Kidney (tissue), 14 donors: ENCODE data around the gene CD226. TPM values are rescaled to one million over a fixed set of nuclear protein-coding genes. Genes with fewer than 3 reads are reported as not detected.

Experiments used
- DNase-seq, 5 donors: peaks; one replicate each; pipeline ENCODE4 v3.0.0-alpha.2; 2013 to 2020
- FAIRE-seq: peaks from 2 replicates; lab custom pipeline; 2012; peaks lifted over from hg19 to GRCh38; lab: Jason Lieb, UNC
- H3K27ac ChIP-seq, 2 donors: one replicate each; pipeline ENCODE4 v1.7.0; 2013; ENCODE audit warnings: low read depth in 2 of 2, low read length in 2 of 2, inconsistent platforms in 1 of 2
- H3K27me3 ChIP-seq: one replicate; pipeline ENCODE4 v1.7.1; 2013; ENCODE audit warnings: low read length, inconsistent platforms; ENCODE audit not compliant: control insufficient read depth, insufficient read depth
- H3K36me3 ChIP-seq, 3 donors: one replicate each; pipeline versions ENCODE4 v1.7.0 to v1.7.1; 2013; ENCODE audit warnings: low read length in 3 of 3, control low read depth in 1 of 3, inconsistent platforms in 1 of 3; ENCODE audit not compliant: insufficient read depth in 3 of 3, control insufficient read depth in 2 of 3
- H3K4me1 ChIP-seq, 3 donors: one replicate each; pipeline versions ENCODE4 v1.7.0 to v1.7.1; 2013; ENCODE audit warnings: low read length in 3 of 3, inconsistent platforms in 1 of 3, low read depth in 1 of 3; ENCODE audit not compliant: control insufficient read depth in 2 of 3, insufficient read depth in 2 of 3
- H3K4me3 ChIP-seq, 3 donors: one replicate each; pipeline versions ENCODE4 v1.7.0 to v1.8.1; 2013; ENCODE audit warnings: low read length in 3 of 3, control low read depth in 1 of 3, inconsistent platforms in 1 of 3
- H3K9ac ChIP-seq, 3 donors: one replicate each; pipeline versions ENCODE4 v1.7.0 to v1.7.1; 2013; ENCODE audit warnings: low read length in 3 of 3, control low read depth in 1 of 3, inconsistent platforms in 1 of 3
- H3K9me3 ChIP-seq, 3 donors: one replicate each; pipeline versions ENCODE4 v1.7.0 to v1.7.1; 2013; ENCODE audit warnings: low read length in 3 of 3, control low read depth in 1 of 3, inconsistent platforms in 1 of 3; ENCODE audit not compliant: control insufficient read depth in 2 of 3, insufficient read depth in 1 of 3
- intact Hi-C: fragments of 100-400 bp; cut with DNase I; formaldehyde crosslinking; loops from one replicate; pipeline ENCODE4 v1.11.1; 2022
- polyA plus RNA-seq: library from polyadenylated mRNA; stranded (reverse); fragments of 350-450 nt; fragmentation: Illumina TruSeq; extraction: RNeasy Lipid Tissue Mini Kit (QIAGEN cat#74804); gene quantifications from one replicate; pipeline ENCODE4 v1.2.3, GENCODE V29; 2014; ENCODE audit warnings: low read depth, low replicate concordance; ENCODE audit not compliant: insufficient read depth
- total RNA-seq: library from RNA; stranded (reverse); fragmentation: NEBNext Ultra II Directional; extraction: Animal tissue kit (Norgen Biotek cat#: 25700); gene quantifications from one replicate; pipeline ENCODE4 v1.2.1, GENCODE V29; 2021
- TF ChIP-seq, protein P1 (sequence below): IDR thresholded peaks from 3 replicates; pipeline ENCODE4 v1.5.1; 2012; ENCODE audit warnings: mild to moderate bottlenecking, moderate library complexity, borderline replicate concordance; ENCODE audit not compliant: insufficient read depth; ENCODE audit errors: extremely low read depth
- donor health status: control.
- donor health status: control.
- donor health status: control.
- donor health status: control.
- donor health status: control.
- donor health status: DM: yes; HTN: yes; CAD: no.
- donor health status: Normal renal cell carcinoma (clear cell type).

Gene CD226
- total and polyA plus RNA-seq, 2 donors from 2014 or later, result 0.28 to 5.0 TPM

DNA sequence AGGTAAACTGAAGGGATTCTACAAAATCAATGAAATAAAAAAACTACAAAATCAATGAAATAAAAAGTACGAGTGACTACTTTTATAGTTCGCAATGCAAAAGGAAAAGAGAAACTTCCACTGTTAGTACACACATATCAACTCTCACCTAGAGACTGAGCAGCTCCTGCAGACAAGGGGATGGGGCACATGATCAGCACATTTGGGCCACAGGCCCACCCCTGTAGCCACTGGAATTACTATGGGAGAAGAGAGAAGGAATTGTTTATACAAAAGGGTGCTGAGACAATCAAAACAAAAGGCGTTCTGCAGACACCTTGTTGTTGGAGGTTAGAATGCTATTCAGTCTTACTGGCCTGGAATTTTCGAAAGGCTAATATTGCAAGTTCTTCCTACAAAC, 34.7 kb upstream of the CD226 start:
- intact Hi-C loops, result no loop called here
- TF ChIP-seq, protein P1, sequence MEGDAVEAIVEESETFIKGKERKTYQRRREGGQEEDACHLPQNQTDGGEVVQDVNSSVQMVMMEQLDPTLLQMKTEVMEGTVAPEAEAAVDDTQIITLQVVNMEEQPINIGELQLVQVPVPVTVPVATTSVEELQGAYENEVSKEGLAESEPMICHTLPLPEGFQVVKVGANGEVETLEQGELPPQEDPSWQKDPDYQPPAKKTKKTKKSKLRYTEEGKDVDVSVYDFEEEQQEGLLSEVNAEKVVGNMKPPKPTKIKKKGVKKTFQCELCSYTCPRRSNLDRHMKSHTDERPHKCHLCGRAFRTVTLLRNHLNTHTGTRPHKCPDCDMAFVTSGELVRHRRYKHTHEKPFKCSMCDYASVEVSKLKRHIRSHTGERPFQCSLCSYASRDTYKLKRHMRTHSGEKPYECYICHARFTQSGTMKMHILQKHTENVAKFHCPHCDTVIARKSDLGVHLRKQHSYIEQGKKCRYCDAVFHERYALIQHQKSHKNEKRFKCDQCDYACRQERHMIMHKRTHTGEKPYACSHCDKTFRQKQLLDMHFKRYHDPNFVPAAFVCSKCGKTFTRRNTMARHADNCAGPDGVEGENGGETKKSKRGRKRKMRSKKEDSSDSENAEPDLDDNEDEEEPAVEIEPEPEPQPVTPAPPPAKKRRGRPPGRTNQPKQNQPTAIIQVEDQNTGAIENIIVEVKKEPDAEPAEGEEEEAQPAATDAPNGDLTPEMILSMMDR, result no peak
- no peak overlapping the region for H3K4me3 ChIP-seq
- DNase-seq (no peak), FAIRE-seq (no peak)
- H3K27me3 ChIP-seq, result no peaks in the 10 kb centered on the region
- peaks cover 0 to 6% (median 0%) of the 10 kb centered on the region in 3 donors for H3K9me3 ChIP-seq
- H3K9ac ChIP-seq, result no peak overlapping the region
- no peaks in the 10 kb centered on the region for H3K4me1 ChIP-seq
- no peak overlapping the region for H3K27ac ChIP-seq
- H3K36me3 ChIP-seq, result no peaks in the 10 kb centered on the region

DNA sequence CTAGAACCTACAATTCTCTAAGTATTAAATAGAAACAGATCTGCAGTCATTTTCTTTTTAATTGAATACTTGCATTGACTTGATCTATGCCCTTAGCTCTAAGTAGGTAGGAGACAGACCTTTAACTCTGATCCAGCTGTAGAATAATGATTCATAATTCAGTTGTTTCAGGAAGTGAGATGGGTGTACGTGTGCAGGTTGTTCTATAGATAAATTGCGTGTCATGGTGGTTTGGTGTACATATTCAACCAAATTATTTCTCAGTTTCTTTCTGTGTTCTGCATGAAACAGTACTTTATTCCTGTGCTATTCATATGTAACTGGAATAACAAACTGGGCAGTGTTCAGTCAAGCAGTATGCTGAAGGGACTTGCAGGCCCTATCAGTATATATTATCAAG, 34.3 kb upstream of the CD226 start:
- TF ChIP-seq, protein P1, result no peak
- H3K36me3 ChIP-seq, result no peaks in the 10 kb centered on the region

DNA sequence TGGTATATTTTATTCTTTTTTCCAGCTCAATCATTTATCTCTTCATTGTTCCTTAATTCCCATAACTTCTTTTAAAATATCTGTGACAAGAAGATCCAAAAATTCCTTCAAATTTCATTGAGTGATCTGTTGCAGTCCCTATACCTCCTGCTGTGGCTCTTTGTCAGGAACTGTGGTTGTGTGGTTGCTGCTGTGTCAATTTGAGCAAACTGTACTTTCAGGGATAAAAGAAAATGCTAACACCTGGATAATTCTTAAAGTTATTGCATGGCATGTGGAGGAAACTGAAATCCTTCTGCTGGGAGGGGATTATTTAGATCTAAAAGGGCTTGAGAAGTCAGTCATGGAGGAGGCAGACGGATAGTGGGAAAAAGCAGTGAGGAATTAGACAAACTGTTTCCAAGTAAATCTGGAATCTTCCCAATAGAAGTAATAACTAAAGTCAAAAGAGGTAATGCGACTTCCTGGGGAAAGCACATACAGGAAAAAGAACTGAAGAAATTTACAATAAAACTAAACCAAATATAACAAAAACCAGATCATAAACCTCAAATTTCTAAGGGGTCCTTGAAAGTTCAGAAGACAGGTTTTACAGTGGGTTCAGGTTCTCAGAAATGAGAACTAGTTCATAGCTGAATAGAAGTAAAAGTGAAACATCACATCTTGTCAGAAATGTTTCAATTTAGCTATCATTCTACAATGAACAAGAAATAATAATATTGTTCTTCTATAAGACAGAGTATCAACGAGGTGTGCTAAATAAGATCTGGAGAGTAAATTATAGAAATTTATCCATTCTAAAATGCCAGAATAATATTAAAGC, 33.5 kb upstream of the CD226 start:
- intact Hi-C loops, result no loop called here
- FAIRE-seq (no peak), DNase-seq (no peak)
- Histone ChIP-seq H3K4me1 (no peaks in the 10 kb centered on the region), H3K9me3 (peaks cover 0 to 18% (median 2%) of the 10 kb centered on the region in 3 donors), H3K4me3 (no peak overlapping the region), H3K36me3 (no peaks in the 10 kb centered on the region), H3K9ac (no peak overlapping the region), H3K27ac (no peak overlapping the region), H3K27me3 (no peaks in the 10 kb centered on the region)
- TF ChIP-seq, protein P1, result no peak

More for the DNA sequence above, 34.3 kb upstream of the CD226 start:
- Histone ChIP-seq H3K27me3 (no peaks in the 10 kb centered on the region), H3K4me3 (no peak overlapping the region), H3K27ac (no peak overlapping the region), H3K9me3 (peaks cover 0 to 10% (median 2%) of the 10 kb centered on the region in 3 donors), H3K9ac (no peak overlapping the region), H3K4me1 (no peaks in the 10 kb centered on the region)
- no peak for DNase-seq
- intact Hi-C loops, result no loop called here
- FAIRE-seq, result no peak
